GM23338 (cell line): ENCODE data around the gene PDXDC1.
"Not testable (repeated sequence)": the region's sequence is repeated elsewhere in the genome, so short reads cannot be mapped to it uniquely, and the experiment has no call there.

Experiments used
- CREB1 ChIP-seq: fragments of 250-450 bp; sonication (Bioruptor Pico); IDR thresholded peaks from 2 replicates; pipeline ENCODE4 v1.5.0; 2020; ENCODE audit warnings: low read depth, mild to moderate bottlenecking, moderate library complexity
- ETS1 ChIP-seq: IDR thresholded peaks from 2 replicates; pipeline ENCODE4 v1.6.1; 2016; ENCODE audit warnings: antibody characterized with exemption
- EZH2 ChIP-seq: fragments of 200-600 bp; sonication (generic); IDR thresholded peaks from one replicate; pipeline ENCODE4 v1.8.0; 2017; ENCODE audit warnings: antibody characterized with exemption, mild to moderate bottlenecking, low read depth; ENCODE audit not compliant: unreplicated experiment
- EZH2phosphoT487 ChIP-seq: fragments of 200-600 bp; sonication (generic); IDR thresholded peaks from one replicate; pipeline ENCODE4 v1.8.1; 2018; ENCODE audit warnings: antibody characterized with exemption; ENCODE audit not compliant: unreplicated experiment
- JUNB ChIP-seq: IDR thresholded peaks from one replicate; pipeline ENCODE4 v1.6.1; 2016; ENCODE audit warnings: antibody characterized with exemption; ENCODE audit not compliant: unreplicated experiment
- POLR2AphosphoS5 ChIP-seq: IDR thresholded peaks from 2 replicates; pipeline ENCODE4 v1.6.1; 2016; ENCODE audit warnings: antibody characterized with exemption, low read depth
- ZNF331 ChIP-seq: fragments of 250-450 bp; sonication (Bioruptor Pico); IDR thresholded peaks from 2 replicates; pipeline ENCODE4 v1.5.0; 2020; ENCODE audit warnings: low read depth, mild to moderate bottlenecking, moderate library complexity
- ZNF462 ChIP-seq: fragments of 250-450 bp; sonication (Bioruptor Pico); IDR thresholded peaks from 2 replicates; pipeline ENCODE4 v1.5.0; 2020; ENCODE audit warnings: mild to moderate bottlenecking, moderate library complexity
- TF ChIP-seq, protein P1 (sequence below), 2 experiments: fragments of 200-600 bp in 1 of 2; sonication (generic) in 1 of 2; conservative IDR thresholded peaks; 2 replicates each; pipeline versions ENCODE4 v1.5.1 to v1.6.1; 2016 to 2017; ENCODE audit warnings: antibody characterized with exemption in 2 of 2, low read depth in 2 of 2, mild to moderate bottlenecking in 2 of 2, moderate library complexity in 1 of 2
- TF ChIP-seq, protein P2 (sequence below): IDR thresholded peaks from one replicate; pipeline ENCODE4 v1.6.1; 2018; ENCODE audit warnings: antibody characterized with exemption; ENCODE audit not compliant: unreplicated experiment

GRCh38 chr16:15143601-15144091, 168.8 kb downstream of the PDXDC1 start:
- TF ChIP-seq, protein P1, sequence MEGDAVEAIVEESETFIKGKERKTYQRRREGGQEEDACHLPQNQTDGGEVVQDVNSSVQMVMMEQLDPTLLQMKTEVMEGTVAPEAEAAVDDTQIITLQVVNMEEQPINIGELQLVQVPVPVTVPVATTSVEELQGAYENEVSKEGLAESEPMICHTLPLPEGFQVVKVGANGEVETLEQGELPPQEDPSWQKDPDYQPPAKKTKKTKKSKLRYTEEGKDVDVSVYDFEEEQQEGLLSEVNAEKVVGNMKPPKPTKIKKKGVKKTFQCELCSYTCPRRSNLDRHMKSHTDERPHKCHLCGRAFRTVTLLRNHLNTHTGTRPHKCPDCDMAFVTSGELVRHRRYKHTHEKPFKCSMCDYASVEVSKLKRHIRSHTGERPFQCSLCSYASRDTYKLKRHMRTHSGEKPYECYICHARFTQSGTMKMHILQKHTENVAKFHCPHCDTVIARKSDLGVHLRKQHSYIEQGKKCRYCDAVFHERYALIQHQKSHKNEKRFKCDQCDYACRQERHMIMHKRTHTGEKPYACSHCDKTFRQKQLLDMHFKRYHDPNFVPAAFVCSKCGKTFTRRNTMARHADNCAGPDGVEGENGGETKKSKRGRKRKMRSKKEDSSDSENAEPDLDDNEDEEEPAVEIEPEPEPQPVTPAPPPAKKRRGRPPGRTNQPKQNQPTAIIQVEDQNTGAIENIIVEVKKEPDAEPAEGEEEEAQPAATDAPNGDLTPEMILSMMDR (conservative IDR thresholded peaks at IDR 0.05; ENCODE audit: low read depth in 2 of 2), result not testable (repeated sequence)
- not testable (repeated sequence) for TF ChIP-seq CREB1; EZH2; POLR2AphosphoS5; EZH2phosphoT487; ZNF331 (CRISPR knock-in tag); ZNF462; JUNB; ETS1
- TF ChIP-seq, protein P2, sequence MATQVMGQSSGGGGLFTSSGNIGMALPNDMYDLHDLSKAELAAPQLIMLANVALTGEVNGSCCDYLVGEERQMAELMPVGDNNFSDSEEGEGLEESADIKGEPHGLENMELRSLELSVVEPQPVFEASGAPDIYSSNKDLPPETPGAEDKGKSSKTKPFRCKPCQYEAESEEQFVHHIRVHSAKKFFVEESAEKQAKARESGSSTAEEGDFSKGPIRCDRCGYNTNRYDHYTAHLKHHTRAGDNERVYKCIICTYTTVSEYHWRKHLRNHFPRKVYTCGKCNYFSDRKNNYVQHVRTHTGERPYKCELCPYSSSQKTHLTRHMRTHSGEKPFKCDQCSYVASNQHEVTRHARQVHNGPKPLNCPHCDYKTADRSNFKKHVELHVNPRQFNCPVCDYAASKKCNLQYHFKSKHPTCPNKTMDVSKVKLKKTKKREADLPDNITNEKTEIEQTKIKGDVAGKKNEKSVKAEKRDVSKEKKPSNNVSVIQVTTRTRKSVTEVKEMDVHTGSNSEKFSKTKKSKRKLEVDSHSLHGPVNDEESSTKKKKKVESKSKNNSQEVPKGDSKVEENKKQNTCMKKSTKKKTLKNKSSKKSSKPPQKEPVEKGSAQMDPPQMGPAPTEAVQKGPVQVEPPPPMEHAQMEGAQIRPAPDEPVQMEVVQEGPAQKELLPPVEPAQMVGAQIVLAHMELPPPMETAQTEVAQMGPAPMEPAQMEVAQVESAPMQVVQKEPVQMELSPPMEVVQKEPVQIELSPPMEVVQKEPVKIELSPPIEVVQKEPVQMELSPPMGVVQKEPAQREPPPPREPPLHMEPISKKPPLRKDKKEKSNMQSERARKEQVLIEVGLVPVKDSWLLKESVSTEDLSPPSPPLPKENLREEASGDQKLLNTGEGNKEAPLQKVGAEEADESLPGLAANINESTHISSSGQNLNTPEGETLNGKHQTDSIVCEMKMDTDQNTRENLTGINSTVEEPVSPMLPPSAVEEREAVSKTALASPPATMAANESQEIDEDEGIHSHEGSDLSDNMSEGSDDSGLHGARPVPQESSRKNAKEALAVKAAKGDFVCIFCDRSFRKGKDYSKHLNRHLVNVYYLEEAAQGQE, result not testable (repeated sequence)
